ENCODE data around the gene GALNT6. TPM values are rescaled to one million over a fixed set of nuclear protein-coding genes. Genes with fewer than 3 reads are reported as not detected.

Gene GALNT6
- total and polyA plus RNA-seq, 2 donors (not counting 3 experiments of a cell fraction or from before 2014, with no cell fraction given): 18.7 to 39.2 TPM

DNA sequence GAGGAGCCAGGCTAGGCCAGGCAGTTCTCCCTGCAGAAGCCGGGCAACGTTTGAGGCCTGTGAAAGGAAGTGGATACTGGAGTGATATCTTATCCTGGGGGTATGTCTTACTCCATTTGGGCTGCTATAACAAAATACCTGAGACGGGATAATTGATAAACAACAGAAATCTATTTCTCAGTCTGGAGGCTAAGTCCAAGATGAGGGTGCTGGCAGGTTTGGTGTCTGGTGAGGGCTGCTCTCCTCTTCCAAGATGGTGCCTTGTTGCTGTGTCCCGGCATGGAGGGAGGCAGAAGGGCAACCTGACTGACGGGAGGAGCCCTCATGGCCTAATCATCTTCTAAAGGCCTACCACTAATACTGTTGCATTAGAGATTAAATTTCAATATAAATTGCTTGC, 15.7 kb upstream of the GALNT6 start:
- DNase-seq (ENCODE audit: low read depth, low spot score): no peak
- no TSS peak for BruUV-seq (replicated peaks)
- dilution Hi-C loops (cut with MboI; ENCODE audit: extremely low pct_ligation_motif_present, low sequenced_read_pairs) (no loop called here), intact Hi-C loops (cut with micrococcal nuclease) (no loop called here)
- Histone ChIP-seq H3K36me3 (ENCODE audit: control insufficient read depth in 2 of 2, extremely low read depth in 1 of 2, insufficient read depth in 2 of 2, low read length in 2 of 2) (no peaks in the 10 kb centered on the region), H3K79me2 (ENCODE audit: control insufficient read depth, insufficient read depth, low read length) (no peaks in the 10 kb centered on the region), H2AFZ (ENCODE audit: low read depth, low read length) (no peak overlapping the region), H3K9me1 (replicated peaks; ENCODE audit: control insufficient read depth, extremely low read depth, insufficient read depth, low read length) (no peaks in the 10 kb centered on the region), H3K9me3 (replicated peaks; ENCODE audit: control insufficient read depth, insufficient read depth, low read length) (no peaks in the 10 kb centered on the region), H3K27ac (ENCODE audit: insufficient read depth, low read depth, low read length) (no peak overlapping the region), H3K4me1 (ENCODE audit: control insufficient read depth, extremely low read depth, insufficient read depth, low read length) (no peaks in the 10 kb centered on the region), H4K20me1 (replicated peaks; ENCODE audit: control insufficient read depth, extremely low read depth, insufficient read depth, low read length) (no peaks in the 10 kb centered on the region), H3K4me3 (replicated peaks in 1 of 3; ENCODE audit: insufficient read depth in 1 of 3, low read depth in 1 of 3, low read length in 3 of 3) (no peak overlapping the region), H3K27me3 (ENCODE audit: control insufficient read depth in 2 of 2, insufficient read depth in 2 of 2, low read length in 2 of 2) (no peaks in the 10 kb centered on the region), H3K4me2 (ENCODE audit: insufficient read depth, low read length) (no peak overlapping the region), H3K9ac (replicated peaks; ENCODE audit: extremely low read depth, insufficient read depth, low read length) (no peak overlapping the region)
- TF ChIP-seq JUN (IDR thresholded peaks at IDR 0.05; ENCODE audit: borderline replicate concordance, insufficient read depth, insufficient read length, low read depth) (no peak), GATA2 (IDR thresholded peaks at IDR 0.05; ENCODE audit: insufficient read depth, insufficient read length, low read depth, low read length) (no peak), POLR2AphosphoS5 (IDR thresholded peaks at IDR 0.05; ENCODE audit: insufficient read depth, low read depth, low read length) (no peak), FOS (IDR thresholded peaks at IDR 0.05; ENCODE audit: borderline replicate concordance, insufficient read depth, low read length) (no peak), CTCF (IDR thresholded peaks at IDR 0.05; ENCODE audit: extremely low read depth in 1 of 2, insufficient read depth in 1 of 2, low read depth in 1 of 2, low read length in 2 of 2) (no peak), EZH2 (IDR thresholded peaks at IDR 0.05; ENCODE audit: borderline replicate concordance, low read depth, low read length, severe bottlenecking) (no peak)
- ChIA-PET POLR2A (no interaction called here), CTCF (no interaction called here)
- FAIRE-seq: no peak
